ENCODE data around the gene AKT2. TPM values are rescaled to one million over a fixed set of nuclear protein-coding genes. Genes with fewer than 3 reads are reported as not detected.

Gene AKT2
- total RNA-seq, 1 experiment from 2014 or later: 84.5 TPM

DNA sequence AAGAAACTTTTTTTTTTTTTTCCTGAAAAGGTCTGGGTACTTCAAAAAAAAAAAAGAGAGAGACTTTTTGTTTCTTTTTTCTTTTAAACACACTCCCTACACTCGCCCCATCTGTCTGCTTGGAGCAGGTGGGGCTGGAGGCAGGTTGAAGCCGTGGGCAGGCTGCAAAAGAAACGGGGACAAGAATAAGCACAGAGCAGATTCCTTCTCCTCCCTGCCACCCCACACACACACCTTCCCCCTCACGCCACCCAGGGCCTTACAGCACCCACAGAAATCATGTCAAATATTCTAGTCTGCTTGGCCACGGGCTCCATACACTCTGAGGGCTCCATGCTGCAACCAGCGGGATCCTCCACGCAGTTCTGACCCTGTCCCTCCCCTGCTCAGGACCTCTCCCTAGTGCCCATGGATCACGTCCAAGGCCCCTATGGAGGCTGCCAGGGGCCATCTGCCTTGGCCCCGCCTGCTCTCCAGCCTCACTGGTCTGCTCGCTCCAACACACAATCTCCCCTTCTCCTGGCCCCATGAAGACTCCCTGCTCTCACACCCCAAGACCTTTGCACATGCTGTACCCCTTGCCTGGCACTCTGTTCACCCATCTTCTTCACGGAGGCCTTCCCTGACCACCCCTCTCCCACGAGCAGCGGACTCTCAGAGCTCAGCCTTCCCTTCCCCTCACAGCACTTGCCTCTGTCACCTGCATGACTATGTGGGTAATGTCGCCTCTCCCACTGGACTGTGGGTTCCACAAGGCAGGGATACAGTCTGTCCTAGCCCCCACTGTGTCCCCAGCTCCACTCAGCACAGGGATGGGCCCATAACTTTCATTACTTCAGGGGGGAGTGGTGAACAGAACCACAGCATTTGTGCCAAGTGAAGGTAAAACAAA lies 11.4 kb downstream of the AKT2 start:
- no peak for DNase-seq (ENCODE audit: low read depth)

DNA sequence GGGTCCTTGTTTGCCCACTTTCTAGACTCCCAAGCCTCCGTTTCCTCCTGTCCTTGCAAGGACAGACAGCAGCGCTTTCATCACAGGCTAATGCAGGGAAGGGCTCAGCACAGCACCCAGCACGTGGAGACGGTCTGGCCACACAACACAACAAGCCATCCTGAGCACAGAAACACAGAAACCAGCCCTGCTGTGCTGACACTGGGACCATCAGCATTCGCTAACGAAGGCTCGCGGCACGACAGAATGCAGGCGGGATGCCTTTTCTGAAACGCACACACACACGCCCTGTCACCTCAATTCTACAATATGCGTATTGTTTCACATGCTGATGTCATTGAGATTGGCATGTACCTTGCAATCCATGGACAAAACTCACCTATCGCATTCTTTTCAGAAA lies 12.9 kb downstream of the AKT2 start:
- no peak for DNase-seq (ENCODE audit: low read depth)

DNA sequence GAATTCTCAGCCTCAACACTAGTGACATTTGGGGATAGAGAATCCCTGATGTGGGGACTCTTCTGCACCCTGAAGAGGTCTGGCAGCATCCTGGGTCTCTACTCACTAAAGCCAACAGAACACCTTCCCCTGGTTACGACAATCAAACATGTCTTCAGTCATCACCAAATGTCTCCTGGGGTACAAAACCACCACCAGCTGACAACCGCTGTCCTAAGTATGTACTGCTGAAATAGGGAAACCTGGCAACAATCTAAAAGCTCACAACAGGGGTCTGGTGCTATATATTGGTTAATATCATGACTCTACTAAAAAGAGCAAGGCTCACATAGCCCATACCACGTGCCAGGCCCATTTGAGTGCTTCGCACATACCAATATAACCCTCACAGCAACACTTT lies 13.4 kb downstream of the AKT2 start:
- no peak for DNase-seq (ENCODE audit: low read depth)

DNA sequence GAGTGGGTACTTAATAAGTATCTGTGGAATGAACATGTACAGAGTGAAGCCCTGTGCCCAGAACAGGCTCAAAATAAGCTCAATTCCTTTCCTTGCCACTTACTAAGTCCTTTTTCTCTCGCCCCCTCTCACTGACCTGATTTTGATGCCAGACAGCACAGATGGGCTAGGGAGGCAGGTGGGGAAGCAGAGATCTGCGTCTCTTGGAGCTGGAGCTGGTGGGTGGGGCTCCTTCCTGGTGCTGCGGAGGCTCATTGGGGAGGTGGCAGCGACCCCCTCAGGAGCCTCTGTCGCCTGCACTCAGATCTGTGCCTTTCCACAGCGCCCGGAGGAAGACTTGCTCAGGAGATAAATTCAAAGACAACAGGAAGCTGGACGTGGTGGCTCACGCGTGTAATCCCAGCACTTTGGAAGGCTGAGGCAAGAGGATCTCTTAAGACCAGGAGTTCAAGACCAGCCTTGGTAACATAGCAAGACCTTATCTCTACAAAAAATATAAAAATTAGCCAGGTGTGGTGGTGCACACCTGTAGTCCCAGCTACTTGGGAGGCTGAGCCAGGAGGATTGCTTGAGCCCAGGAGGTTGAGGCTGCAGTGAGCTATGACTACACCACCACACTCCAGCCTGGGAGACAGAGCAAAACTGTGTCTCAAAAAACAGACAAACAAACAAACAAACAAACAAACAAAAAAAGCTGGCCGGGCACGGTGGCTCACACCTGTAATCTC lies 14.6 kb downstream of the AKT2 start:
- no peak for DNase-seq (ENCODE audit: low read depth)

DNA sequence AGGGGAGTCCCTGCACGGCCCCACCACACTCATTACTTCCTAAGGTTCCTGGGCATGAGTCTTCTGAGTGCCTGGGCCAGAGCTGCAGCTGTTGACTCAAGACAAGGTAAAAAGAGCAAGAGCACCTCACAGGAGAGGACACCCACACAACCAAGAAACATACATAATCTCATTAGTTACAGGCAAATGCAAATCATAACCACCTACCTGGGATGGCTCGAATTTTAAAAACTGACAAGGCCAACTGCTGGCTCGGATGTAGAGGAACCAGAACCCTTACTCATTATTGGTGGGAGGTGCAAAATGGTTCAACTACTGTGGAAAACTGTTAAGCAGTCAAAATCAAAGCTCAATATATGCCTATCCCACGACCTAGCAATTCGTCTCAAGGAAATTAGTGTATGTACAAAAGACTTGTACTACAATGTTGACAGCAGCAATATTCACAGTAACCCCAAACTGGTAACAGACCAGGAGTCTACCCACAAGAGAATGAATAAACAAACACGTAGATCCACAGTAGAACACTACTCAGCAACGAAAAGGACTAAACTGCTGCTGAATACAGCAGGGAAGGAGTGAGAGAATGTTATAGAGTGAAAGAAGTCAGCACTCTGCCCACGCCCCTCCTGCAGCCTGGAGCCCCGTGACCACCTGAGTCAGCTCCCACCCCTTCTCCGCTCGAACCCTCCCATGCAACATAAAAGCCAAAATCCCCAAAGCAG lies 15.8 kb downstream of the AKT2 start:
- no peak for DNase-seq (ENCODE audit: low read depth)

DNA sequence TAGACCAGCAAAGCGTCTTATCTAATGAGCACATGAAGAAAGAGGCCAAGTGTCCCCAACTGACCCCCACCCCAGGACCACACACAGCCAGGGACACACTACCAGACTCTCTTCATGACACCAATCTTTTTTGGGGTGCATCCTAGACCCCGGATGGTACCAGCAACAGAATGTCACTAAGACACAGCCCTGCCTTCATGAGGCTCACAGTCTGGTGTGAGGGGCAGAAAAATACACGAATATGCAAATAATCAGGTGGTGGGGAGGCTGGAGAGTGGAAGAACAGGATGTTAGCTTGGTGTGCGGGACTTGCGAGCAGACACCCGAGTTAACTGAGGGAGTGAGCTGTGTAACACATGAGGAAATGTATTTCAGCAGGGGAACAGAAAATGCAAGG lies 17.5 kb downstream of the AKT2 start:
- no peak for DNase-seq (ENCODE audit: low read depth)

DNA sequence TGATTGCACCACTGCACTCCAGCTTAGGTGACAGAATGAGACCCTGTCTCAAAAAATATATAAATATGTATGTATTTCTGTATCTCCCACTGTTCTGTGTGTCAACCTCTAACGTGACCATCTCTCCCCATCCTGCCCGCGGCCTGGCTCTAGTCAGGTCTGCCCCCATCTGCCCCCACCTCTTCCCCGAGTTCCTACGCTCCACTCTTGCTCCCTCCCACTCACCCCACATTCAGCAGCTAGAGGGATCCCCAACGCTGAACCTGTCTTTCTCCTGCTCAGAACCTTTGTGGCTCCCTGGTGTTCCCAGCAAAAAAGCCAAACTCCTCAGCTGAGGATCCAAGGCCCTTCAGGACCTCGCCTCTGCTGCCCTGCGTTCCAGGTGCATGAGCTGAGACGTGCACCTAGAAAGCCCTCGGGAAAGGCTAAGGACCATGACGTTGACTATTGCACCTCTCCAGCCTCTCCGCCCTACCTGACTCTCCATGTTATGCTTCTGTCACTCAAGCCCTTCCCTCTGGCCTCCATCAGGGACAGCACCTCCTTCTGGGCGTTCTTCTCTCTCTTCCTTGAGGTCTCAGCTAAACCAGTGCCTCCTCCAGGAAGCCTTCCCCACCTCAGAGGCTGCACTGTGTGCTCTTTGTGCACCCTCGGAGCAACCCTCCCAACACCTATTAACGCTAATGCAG lies 18.1 kb downstream of the AKT2 start:
- no peak for DNase-seq (ENCODE audit: low read depth)

DNA sequence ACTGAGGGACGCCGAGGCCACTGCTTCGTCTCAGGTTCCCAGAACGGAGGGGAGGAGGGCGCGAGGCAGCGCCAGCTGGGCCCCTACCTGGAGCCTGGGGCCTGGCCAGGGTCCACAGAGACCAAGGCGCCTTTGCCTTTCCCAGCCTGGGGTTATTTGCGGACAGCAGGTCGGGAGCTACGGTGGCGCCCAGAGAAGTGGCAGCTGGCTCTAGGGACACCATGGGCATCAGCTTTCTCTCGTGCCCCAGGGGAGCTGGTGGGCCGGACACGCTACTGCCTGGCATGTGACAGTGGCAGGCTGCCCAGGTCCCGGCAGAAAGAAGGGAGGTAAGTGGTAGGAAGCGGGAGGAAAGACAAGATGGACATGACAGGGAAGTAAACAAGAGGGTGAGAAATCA lies 19.0 kb downstream of the AKT2 start:
- DNase-seq (ENCODE audit: low read depth): no peak

DNA sequence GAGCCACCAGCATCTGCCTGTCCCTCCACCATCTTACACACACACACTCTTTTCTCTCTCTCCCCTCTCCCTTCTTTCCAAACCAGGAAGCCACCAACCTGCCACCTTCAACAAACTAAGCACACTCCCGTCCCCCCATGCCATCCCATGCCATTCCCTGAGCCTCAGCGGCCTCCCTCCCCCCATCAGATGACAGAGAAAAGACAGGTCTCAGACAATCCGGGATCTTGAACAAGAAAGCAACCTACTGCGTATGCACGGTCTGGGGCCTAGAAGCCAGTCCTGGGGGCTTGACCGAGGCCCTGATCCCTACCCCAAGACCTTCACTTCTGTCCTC lies 19.4 kb downstream of the AKT2 start:
- no peak for DNase-seq (ENCODE audit: low read depth)

DNA sequence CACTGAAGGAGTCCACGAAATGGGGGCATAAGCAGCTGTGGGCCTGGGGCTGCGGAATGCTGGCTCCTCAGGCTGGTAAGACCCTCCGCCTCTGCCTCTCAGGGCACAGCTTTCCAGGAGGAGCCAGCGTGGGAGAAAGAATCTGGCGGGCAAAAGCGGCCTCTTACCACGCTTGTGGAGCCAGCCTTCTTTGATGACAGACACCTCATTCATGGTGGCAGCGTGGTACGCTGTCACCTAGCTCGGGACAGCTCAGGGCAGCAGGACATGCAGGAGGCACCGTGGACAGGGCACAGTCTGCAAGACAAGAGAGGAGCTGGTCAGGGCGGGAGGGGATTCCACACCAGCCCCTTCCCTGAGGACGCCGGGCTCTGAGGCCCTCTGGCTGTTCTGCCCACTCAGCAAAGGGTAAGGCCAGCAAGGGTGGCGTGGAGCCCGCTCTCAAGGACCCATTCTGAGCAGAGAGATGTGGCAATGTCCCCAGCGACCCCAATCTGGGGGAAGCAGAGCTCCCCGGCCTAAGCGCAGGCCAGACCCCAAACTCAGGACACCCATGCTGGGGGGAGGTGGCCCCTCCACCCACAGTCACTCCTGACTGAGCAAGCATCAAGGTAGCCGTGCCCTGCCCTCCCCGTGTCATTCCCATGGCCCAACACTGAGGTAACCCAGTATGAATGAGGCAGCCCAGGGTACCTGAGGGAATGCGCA lies 19.9 kb downstream of the AKT2 start:
- DNase-seq (ENCODE audit: low read depth): no peak

DNA sequence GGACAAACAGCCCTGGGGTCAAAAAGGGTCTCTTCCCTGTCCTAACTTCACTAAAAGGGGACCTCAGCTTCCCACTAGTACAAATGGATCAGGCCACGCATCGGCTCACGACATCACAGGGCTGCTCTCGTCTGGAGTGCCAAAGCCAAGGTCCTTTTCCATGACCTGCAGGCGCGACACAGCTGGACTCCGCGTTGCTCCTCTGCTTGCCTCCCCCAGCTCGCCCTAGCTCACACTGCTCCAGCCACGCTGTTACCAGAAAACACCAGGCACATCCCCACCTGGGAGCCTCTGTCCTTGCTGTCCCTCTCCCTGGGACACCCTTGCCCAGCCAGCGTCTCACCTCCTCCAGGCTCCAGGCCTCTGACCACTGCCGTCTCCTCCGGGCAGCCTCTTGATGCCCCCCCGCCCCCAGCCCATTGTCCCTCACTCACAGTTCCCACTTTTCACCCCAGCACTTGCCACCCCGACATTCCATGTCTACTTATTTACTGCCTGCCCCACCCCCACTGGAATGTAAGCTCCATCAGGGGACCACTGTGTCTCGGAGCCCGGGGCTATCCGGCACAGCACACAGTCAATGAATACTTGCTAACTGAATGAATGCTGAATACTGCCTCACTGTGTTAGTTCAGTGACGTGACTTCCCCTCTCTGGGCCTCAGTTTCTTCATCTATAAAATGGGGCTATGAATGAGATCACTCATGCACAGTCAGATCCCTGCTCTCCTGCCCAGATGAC lies 20.7 kb downstream of the AKT2 start:
- DNase-seq (ENCODE audit: low read depth): no peak

DNA sequence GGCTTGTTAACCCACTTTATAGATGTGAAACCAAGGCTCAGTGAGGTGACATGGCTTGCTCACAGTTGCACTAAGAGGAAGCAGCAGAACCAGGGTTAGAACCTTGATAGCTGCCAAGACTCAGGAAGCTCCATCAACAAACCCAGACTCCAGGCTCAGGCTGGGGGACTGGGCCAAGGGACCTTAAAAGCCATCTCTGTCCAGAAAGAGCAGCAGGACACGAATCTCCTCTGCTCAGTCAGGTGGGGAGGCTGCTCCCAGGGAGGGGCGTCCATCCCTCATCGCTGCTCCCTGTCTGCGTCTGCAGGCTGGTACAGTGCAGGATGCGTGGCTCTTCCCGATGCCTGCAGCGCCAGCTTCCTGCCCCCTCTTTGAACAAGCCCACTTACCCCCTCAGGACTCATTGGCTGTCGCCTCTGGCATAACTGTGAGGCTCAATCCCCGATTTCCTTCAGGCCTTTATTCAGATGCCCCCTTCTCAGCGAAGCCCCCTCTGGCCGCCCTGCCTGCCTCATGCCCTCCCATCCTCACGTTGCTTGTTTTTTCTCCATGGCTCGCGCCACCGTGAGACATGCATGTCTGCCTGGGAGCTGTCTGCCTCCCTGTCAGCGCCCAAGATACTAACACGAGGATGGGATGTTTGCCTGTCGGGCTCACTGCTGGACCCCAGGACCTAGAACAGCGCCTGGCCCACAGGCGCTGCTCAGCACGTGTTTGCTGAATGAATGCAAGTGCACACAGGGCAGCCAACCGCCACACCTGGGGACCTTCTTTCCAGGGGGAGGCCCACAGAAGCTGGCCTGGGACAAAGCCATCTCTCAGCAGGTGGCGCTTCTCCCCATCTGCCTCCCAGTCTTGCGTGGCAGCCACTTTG lies 21.5 kb downstream of the AKT2 start:
- DNase-seq (ENCODE audit: low read depth): no peak

DNA sequence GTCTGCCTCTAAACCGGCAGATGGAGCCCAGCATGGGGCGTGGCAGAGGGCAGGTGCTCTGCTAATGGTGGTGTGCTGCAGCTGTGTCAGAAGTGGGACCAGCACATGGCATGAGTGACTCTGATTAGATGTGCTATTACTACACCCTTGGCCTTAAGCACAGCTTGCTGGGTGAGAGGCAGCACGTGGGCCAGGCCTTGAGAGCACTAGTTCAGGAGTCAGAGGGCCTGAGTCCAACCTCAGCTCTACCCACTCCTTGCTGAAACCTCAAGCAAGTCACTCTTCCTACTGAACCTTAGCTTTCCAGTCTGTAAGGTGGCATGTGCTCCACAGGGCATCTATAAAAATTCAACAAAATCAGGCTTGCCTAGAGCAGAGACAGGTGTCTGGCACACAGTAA lies 22.7 kb downstream of the AKT2 start:
- DNase-seq (ENCODE audit: low read depth): no peak

DNA sequence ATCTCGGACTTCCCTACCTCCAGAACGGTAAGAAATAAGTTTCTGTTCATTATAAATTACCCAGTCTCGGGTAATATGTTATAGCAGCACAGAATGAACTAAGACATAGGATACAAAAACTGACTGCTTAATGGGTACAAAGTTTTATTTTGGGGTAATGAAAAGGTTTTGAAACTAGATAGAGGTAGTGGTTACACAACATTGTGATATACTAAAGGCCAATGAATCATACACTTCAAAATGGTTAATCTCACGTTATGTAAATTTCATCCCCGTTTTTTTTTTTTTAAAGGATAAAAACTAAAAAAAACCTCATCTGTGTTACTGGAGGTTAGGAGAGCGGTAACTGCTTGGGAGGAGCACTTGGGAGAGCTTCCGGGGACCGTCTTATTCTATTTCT lies 23.5 kb downstream of the AKT2 start:
- DNase-seq (ENCODE audit: low read depth): no peak

DNA sequence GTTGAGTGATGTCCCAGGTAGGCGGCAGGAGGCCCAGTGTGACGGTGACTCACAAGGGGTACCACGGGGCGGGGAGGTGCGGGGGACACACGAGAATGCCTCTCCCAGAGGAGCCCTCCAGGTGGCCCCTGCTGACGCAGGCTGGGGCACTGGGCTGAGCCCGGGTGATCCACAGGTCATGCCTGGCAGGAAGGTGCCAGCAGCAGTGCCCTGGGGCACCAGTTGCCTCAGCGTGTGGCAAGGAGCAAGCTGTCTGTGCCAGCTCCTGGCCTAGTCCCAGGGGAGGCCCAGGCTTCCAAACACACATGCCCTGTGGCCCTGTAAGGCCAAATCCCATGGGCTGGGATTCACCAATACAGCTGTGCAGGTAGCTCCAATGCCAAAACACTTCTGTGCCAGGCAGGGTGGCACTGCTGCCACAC lies 28.0 kb downstream of the AKT2 start:
- DNase-seq (ENCODE audit: low read depth): no peak

DNA sequence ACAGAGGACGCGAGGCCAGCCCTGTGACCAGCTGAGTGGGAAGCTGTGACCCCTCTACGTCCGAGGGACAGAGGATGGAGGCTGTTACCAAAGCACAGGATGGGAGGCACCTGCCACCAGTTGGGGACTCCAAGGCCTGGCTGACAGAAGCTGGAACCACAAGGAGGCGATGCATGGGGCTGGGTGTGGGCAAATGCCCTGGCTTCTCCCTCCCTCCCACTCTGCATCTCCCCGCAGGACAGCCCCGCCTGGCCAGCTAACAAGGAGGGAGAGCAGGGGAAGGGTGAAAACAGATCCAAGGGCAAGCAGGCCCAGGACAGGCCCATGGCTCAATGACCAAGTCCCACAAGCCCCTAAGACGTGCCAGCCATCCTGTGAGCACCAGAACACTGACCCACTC lies 28.6 kb downstream of the AKT2 start:
- DNase-seq (ENCODE audit: low read depth): no peak

DNA sequence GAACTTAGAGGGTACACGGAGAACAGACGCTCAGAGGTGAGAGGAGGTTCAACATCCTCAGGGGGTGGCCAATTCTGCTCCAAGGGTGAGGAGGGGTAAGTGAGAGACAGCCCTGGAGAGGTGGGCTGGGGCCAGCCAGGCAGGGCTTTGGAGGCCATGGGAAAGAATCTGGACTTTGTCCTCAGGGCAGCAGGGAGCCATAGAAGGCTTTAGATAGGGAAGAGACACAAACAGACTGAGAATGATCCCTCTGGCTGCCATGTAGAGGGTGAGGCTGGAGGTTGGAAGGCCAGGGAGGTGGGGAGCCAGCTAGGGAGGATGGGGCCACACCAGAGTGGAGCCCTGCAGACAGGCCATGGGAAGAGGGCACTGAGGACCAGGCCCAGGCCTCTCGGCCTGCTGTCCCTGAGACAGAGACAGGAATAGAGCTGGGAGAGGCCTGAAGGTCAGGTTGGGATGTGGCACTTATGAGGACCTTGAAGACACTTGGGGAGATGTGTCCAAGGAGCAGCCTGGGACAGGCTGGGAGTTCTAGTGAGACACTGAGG lies 29.5 kb downstream of the AKT2 start:
- no peak for DNase-seq (ENCODE audit: low read depth)

DNA sequence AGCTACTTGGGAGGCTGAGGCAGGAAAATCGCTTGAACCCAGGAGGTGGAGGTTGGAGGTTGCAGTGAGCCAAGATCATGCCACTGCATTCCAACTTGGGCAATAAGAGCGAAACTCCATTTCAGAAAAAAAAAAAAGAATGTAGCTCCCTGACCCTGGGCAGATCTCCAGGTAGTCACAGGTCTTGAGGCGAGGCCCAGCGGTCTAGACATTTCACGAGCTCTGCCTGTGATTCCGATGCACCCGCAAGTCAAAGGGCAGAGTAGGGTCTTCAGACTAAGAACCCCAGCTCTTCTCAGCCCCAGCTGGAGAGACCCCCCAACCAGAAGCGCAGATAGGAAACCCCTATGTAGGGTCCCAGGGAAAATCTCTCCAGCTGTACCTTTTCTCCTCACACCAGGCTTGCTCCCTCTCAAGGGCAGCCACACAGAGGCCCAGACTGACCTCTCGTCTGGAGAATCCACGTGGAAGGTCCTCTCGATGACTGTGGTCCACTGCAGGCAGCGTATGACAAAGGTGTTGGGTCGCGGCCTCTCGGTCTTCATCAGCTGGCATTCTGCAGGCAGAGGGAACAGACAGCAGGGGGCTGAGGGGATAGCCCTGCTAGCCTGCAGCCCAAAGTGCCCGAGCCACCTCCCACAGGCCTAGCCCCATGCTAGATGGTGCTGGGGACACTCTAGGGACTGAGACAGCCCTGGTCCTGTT lies 30.3 kb downstream of the AKT2 start:
- no peak for DNase-seq (ENCODE audit: low read depth)

DNA sequence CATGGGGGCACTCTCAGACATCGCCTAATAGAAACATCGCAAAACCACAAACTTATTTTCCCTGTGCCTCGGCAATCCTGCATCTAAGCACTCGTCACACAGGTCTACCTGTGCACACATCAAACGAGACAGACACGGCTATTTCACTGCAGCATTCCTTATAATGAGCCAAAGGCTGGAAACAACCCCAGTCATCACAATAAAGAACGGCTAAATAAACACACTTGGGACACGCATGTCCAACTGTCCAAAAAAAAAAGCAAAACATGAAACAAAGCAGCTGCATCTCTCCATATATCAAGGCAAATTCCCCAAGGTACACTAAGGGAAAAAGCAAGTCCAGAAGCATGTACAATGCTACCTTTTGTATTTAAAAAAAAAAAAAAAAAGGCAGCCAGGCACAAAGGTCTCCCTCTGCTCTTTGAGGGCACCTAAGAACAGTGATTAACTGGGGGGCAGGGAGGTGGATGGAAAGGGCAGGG lies 31.5 kb downstream of the AKT2 start:
- no peak for DNase-seq (ENCODE audit: low read depth)

Measured in Daoy (cell line).